Measurements from ENCODE around the gene DOC2B. TPM values are rescaled to one million over a fixed set of nuclear protein-coding genes. Genes with fewer than 3 reads are reported as not detected.
"Not testable (repeated sequence)": the region's sequence is repeated elsewhere in the genome, so short reads cannot be mapped to it uniquely, and the experiment has no call there.

Gene DOC2B
- total RNA-seq, 4 donors from 2014 or later, result 4.2 to 29.7 (median 6.1) TPM

DNA sequence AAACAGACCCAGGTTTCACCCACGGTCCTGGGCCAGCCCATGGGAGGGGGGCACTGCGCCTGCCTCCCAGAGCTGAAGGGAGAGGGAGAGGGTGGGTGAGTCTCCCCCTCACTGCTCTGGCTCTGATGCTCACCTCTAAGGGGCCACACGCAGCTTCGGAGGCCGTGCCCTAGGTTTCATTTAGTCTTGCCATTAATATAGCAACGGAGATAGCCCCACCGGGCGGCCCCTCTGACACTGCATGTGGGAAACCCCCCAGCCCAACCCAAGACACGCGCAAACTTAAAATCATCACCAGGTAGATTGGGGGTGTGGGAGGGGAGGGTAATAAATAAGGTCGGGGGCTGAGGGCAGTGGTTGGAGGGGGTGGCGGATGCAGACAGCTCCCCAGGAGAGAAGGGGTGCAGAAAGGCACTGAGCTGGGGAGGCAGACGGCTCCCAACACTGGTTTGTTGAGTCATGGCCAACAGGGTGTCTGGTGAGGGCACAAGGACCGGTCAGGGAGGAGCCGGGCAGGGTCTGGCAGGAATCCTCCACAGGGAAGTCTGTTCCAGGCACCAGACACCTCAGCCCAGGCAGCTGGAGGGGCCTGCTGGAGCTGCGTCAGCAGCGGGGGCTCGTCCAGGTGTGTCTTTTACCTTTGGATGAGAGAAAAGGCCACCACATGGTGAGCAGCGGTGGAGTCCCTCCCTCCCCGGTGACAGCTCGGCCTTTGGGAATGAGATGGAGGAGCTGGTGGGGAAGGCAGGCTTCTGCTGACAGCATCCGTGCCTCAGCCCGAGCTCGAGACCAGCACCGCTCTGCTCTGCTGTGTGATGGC, 32.0 kb upstream of the DOC2B start:
- H3K27me3 ChIP-seq, result no peaks in the 10 kb centered on the region
- TF ChIP-seq, protein P1, sequence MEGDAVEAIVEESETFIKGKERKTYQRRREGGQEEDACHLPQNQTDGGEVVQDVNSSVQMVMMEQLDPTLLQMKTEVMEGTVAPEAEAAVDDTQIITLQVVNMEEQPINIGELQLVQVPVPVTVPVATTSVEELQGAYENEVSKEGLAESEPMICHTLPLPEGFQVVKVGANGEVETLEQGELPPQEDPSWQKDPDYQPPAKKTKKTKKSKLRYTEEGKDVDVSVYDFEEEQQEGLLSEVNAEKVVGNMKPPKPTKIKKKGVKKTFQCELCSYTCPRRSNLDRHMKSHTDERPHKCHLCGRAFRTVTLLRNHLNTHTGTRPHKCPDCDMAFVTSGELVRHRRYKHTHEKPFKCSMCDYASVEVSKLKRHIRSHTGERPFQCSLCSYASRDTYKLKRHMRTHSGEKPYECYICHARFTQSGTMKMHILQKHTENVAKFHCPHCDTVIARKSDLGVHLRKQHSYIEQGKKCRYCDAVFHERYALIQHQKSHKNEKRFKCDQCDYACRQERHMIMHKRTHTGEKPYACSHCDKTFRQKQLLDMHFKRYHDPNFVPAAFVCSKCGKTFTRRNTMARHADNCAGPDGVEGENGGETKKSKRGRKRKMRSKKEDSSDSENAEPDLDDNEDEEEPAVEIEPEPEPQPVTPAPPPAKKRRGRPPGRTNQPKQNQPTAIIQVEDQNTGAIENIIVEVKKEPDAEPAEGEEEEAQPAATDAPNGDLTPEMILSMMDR (IDR thresholded peaks at IDR 0.05), result no peak
- no peak for TF ChIP-seq POLR2A (IDR thresholded peaks at IDR 0.05)
- DNase-seq, result no peak

DNA sequence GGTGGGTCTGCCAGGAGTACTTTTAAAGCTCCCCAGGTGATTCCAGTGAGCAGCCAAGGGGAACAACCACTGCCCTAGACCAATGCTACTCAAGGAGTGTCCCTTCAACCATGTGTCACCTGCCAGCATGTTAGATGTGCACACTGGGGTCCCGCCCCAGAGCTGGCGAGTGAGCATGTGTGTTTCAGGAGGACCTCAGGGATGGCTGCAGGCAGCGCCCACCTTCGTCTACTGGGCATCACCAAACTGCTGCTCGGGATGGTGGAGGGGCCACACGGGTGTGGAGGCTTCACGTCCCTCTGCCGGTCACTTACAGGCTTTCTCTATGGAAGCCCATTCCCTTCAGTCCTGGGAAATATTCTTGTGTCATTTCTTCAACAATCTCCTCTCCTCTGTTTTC, 29.0 kb upstream of the DOC2B start:
- no peak overlapping the region for H3K27ac ChIP-seq
- H3K4me1 ChIP-seq, result no peaks in the 10 kb centered on the region
- DNase-seq, result no peak
- no peaks in the 10 kb centered on the region for H3K9me3 ChIP-seq
- no peak overlapping the region for H3K4me3 ChIP-seq
- no peaks in the 10 kb centered on the region for H3K27me3 ChIP-seq
- no peaks in the 10 kb centered on the region for H3K36me3 ChIP-seq
- TF ChIP-seq, protein P1 (IDR thresholded peaks at IDR 0.05), result no peak
- no peak for TF ChIP-seq POLR2A (IDR thresholded peaks at IDR 0.05)

More for the DNA sequence above, 32.0 kb upstream of the DOC2B start:
- Histone ChIP-seq H3K9me3 (no peaks in the 10 kb centered on the region), H3K4me3 (no peak overlapping the region), H3K27ac (no peak overlapping the region), H3K36me3 (no peaks in the 10 kb centered on the region), H3K4me1 (no peaks in the 10 kb centered on the region)

DNA sequence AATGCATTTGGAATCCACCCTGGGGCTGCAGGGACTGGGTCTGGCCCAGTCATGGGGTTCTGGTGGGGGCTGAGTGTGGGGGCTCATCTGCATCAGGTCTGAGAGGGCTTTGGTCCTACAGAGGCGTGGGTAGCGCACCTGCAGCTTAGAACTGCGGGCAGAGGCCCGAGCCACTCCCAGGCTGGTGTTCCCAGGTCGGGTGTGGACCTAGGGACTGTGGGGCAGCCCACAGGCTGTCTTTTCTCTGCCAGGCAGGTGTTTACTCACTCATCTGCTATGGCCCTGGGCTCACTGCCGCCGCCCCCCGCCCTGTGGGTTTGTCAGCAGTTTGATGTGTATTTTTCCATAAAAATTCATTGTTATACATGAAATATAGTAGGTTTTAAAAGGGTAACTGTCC, 27.0 kb upstream of the DOC2B start:
- no peaks in the 10 kb centered on the region for H3K27me3 ChIP-seq
- no peaks in the 10 kb centered on the region for H3K9me3 ChIP-seq
- TF ChIP-seq, protein P1 (IDR thresholded peaks at IDR 0.05), result no peak
- no peak for TF ChIP-seq POLR2A (IDR thresholded peaks at IDR 0.05)
- H3K27ac ChIP-seq, result no peak overlapping the region
- peak in 1 of 3 donors; percentile 31 for DNase-seq
- no peak overlapping the region for H3K4me3 ChIP-seq
- H3K36me3 ChIP-seq, result no peaks in the 10 kb centered on the region
- H3K4me1 ChIP-seq, result no peaks in the 10 kb centered on the region

DNA sequence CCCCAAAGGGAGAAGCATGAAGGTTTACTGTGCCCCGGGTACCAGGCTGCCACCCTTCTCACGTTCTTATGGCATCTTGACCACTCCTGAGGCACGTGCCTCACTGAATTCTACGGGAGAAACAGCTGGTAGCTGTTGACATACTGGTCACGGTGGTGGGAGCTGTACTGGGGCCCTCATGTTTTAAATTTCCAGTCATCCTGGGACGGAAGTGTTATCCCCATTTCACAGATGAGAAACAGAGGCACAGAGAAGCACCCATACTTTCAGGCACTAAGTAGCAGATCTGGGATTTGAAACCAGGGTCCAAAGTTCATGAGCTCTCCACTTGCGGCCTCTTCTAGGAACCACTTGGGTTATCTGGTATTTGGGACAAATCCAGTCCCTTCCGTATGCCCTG, 26.3 kb upstream of the DOC2B start:
- no peaks in the 10 kb centered on the region for H3K4me1 ChIP-seq
- no peak for DNase-seq

DNA sequence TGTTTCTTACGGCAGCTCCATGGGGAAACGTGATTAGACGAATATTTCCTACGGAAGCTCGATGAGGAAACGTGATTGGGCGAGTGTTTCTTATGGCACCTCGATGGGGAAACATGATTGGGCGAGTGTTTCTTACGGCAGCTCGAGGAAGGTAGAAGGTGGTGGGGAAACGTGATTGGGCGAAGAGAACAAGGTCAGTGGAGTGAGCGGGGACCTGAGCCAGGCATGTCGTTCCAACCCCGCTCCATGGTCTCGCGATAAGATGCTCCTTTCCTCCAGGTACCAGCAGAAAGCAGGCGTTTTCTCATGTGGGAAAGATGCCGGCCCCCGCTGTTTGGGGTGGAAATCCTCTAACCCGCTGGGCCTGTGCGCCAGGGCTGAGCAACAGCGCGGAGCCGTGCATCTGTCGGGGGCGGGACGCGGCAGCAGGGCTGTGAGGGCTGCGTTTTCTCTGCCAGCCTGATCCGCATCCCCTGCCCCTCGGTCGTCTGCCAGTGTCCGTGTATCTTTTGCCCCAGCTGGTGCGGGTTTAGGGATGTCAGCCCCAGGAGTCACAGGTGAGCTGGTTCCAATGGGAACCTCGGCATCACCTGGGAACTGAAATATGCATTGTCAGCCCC, 25.6 kb upstream of the DOC2B start:
- peak in 1 of 3 donors; percentile 22 for DNase-seq
- no peak for TF ChIP-seq POLR2A (IDR thresholded peaks at IDR 0.05)
- TF ChIP-seq, protein P1 (IDR thresholded peaks at IDR 0.05), result no peak
- no peaks in the 10 kb centered on the region for H3K9me3 ChIP-seq
- H3K4me1 ChIP-seq, result no peaks in the 10 kb centered on the region
- H3K27me3 ChIP-seq, result no peaks in the 10 kb centered on the region
- no peaks in the 10 kb centered on the region for H3K36me3 ChIP-seq
- H3K4me3 ChIP-seq, result no peak overlapping the region
- no peak overlapping the region for H3K27ac ChIP-seq

More for the DNA sequence above, 26.3 kb upstream of the DOC2B start:
- Histone ChIP-seq H3K27ac (no peak overlapping the region), H3K4me3 (no peak overlapping the region), H3K9me3 (no peaks in the 10 kb centered on the region), H3K27me3 (no peaks in the 10 kb centered on the region), H3K36me3 (no peaks in the 10 kb centered on the region)
- no peak for TF ChIP-seq POLR2A (IDR thresholded peaks at IDR 0.05)
- TF ChIP-seq, protein P1 (IDR thresholded peaks at IDR 0.05), result no peak

DNA sequence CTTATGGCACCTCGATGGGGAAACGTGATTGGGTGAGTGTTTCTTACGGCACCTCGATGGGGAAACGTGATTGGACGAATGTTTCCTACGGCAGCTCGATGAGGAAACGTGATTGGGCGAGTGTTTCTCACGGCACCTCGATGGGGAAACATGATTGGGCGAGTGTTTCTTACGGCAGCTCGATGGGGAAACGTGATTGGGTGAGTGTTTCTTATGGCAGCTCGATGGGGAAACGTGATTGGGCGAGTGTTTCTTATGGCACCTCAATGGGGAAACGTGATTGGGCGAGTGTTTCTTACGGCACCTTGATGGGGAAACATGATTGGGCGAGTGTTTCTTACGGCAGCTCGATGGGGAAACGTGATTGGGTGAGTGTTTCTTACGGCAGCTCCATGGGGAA, 25.0 kb upstream of the DOC2B start:
- peak in 1 of 3 donors; percentile 21 for DNase-seq
- not testable (repeated sequence) for H3K27me3 ChIP-seq, H3K27ac ChIP-seq, H3K9me3 ChIP-seq, H3K4me1 ChIP-seq, H3K36me3 ChIP-seq, H3K4me3 ChIP-seq
